ENCODE data around the gene PRKAG1.

The PRKAG1 gene

DNA sequence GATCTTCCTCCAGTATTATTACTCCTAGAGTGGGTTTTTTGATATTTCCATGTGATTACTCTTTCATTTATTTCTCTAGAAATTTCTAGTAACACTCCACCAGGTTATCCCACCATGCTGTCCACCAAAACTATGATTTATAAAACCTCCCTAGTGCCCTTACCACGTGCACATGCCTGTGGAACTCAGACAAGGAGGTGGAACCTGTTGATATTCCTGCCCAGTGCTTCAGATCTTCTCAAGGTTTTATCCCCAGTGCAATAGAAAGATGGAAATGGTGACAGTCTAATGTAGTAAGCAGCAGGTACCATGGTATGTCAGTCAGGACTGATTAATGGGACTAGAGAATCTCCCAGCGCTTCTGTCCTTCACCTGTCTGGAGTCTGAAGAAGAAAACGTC, 57.7 kb downstream of the PRKAG1 start:
- DNase-seq = no peak

- no peak for DNase-seq
Measured at GRCh38 chr12:48958049-48958388, 60.6 kb downstream of the PRKAG1 start.

DNA sequence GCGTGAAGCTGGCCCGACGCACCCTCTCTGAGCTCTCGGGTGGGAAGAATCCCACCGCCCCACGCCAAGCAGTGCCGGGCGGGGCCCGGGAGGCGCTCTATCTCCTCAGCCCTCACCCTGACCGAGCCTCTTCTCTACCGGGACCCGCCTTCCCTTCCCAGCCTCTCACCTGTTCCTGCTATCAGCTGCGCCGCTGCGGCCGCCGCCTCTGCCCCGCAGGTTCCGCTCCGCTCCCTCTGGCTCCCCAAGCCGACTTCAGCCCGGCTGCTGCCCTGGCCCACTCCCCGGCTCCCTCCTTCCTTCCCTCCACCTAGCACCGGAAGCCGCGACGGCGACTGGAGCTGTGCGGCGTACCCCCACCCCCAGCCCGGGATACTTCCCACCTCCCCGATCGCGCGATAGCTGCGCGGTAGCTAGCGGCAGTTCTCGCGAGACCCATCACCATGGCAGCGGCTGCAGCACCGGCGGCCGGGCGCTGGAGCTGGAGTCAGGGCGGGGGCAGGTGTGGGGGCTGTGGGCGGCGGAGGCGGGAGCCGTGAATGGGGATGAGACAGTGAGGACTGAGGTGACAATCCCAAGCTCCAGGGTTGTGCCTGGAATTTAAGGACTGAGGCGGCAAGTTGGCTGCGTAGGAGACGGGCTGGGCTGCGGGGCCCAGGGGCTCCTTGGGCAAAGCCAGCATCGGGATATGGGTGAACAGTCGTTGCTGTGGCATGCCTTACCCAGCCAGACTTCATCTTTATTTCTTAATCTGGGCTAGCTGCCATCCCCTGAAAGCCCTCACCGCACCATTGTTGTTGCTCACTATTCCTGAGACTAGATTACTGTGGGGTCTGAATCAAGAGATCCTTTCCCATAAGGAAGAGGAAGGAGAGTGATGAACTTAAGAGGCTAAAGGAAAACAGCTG, 61.2 kb downstream of the PRKAG1 start, which contains the start of gene ARF3:
Gene ARF3 (minus strand): TSS at position 347 of the 908 bp plus-strand sequence. CDS start 16,392 bp downstream, outside the sequence.
- DNase-seq = peak; percentile 88 to 92

- no peak for DNase-seq
Measured at GRCh38 chr12:48956279-48957140, 62.1 kb downstream of the PRKAG1 start.

DNA sequence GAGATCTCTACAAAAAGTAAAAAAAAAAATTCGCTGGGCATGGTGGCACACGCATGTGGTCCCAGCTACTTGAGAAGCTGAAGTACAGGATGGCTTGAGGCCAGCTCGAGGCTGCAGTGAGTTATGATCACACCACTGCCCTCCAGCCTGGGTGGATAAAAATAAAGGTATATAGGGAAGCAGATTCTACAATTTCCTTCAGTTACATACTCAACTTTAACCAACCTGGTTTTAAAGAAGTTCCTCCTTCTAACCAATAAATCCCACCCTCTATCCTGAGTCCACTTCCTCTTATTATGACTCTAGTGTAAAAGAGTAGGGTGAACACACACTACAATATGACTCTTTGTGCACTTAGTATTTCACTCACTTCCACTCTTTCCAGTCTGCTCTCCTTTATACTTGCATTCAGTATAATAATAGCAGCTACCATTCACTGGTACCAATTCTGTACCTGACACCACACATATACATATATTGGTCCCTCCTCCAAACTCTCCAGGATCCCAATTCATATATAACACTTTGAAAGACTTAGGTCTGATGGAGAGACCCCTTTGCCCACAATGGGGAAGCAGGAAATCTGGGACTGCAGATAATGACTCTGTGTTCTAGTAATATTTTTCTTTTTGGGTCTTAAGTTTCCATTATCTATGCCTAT, 63.6 kb downstream of the PRKAG1 start:
- DNase-seq = no peak

- DNase-seq = no peak
Measured at GRCh38 chr12:48954061-48954460, 64.5 kb downstream of the PRKAG1 start.

- DNase-seq = no peak
Measured at GRCh38 chr12:48952691-48953090, 65.9 kb downstream of the PRKAG1 start.

Data from stimulated activated CD4-positive, alpha-beta T cell treated with anti-CD3 and anti-CD28 coated beads, Interleukin-2, amount 100 ng/mL, for 48 hours (primary cell).